ENCODE results near the gene KDM8.

- TF ChIP-seq CTCF (IDR thresholded peaks at IDR 0.05): no peak
- no peak for TF ChIP-seq ZFX (IDR thresholded peaks at IDR 0.05; ENCODE audit: borderline replicate concordance)
These were observed 5.5 kb downstream of the KDM8 start for GRCh38 chr16:27208796-27209195.

All from 22Rv1 (cell line).